ENCODE measurements around the gene RHEBL1.

The RHEBL1 gene

GRCh38 chr12:49092086-49092815 is 22.5 kb upstream of the RHEBL1 start (continued):
- TF ChIP-seq ZNF398 (tag by site-specific recombination; IDR thresholded peaks at IDR 0.05): peak; percentile 61
- TF ChIP-seq ZNF426 (tag by site-specific recombination; IDR thresholded peaks at IDR 0.05): no peak
- TF ChIP-seq GLIS2 (tag by site-specific recombination; IDR thresholded peaks at IDR 0.05): peak; percentile 33; the same call in 1 of the 2 replicates
- peak; percentile 56; the same call in 1 of the 2 replicates for TF ChIP-seq IKZF3 (tag by site-specific recombination; IDR thresholded peaks at IDR 0.05)
- no peak for TF ChIP-seq ZNF132 (tag by site-specific recombination; IDR thresholded peaks at IDR 0.05; ENCODE audit: borderline replicate concordance)
- TF ChIP-seq ZNF341 (tag by site-specific recombination; IDR thresholded peaks at IDR 0.05; ENCODE audit: low read depth): peak; percentile 84
- peak; percentile 45; the same call in 1 of the 2 replicates for TF ChIP-seq EGR2 (tag by site-specific recombination; IDR thresholded peaks at IDR 0.05; ENCODE audit: low read depth)
- peak; percentile 61 for TF ChIP-seq ZBTB8A (tag by site-specific recombination; IDR thresholded peaks at IDR 0.05)
- peak; percentile 63 for TF ChIP-seq CTCF (tag by site-specific recombination; IDR thresholded peaks at IDR 0.05)
- TF ChIP-seq ZBTB26 (tag by site-specific recombination; optimal IDR thresholded peaks at IDR 0.05): peak; percentile 22
- no peak for TF ChIP-seq ZNF785 (tag by site-specific recombination; IDR thresholded peaks at IDR 0.05)
- TF ChIP-seq PRDM1 (tag by site-specific recombination; IDR thresholded peaks at IDR 0.05): peak; percentile 62; the same call in 1 of the 2 replicates
- TF ChIP-seq, protein P1, sequence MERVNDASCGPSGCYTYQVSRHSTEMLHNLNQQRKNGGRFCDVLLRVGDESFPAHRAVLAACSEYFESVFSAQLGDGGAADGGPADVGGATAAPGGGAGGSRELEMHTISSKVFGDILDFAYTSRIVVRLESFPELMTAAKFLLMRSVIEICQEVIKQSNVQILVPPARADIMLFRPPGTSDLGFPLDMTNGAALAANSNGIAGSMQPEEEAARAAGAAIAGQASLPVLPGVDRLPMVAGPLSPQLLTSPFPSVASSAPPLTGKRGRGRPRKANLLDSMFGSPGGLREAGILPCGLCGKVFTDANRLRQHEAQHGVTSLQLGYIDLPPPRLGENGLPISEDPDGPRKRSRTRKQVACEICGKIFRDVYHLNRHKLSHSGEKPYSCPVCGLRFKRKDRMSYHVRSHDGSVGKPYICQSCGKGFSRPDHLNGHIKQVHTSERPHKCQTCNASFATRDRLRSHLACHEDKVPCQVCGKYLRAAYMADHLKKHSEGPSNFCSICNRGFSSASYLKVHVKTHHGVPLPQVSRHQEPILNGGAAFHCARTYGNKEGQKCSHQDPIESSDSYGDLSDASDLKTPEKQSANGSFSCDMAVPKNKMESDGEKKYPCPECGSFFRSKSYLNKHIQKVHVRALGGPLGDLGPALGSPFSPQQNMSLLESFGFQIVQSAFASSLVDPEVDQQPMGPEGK (tag by site-specific recombination; IDR thresholded peaks at IDR 0.05): peak; percentile 41; the same call in 1 of the 2 replicates
- TF ChIP-seq HOXD13 (CRISPR knock-in tag; IDR thresholded peaks at IDR 0.05; ENCODE audit: borderline replicate concordance): no peak
- no peak for TF ChIP-seq ZNF175 (tag by site-specific recombination; IDR thresholded peaks at IDR 0.05)
- no peak for TF ChIP-seq ZNF560 (tag by site-specific recombination; IDR thresholded peaks at IDR 0.05; ENCODE audit: borderline replicate concordance)
- no peak for TF ChIP-seq ZNF48 (tag by site-specific recombination; IDR thresholded peaks at IDR 0.05)
- no peak for TF ChIP-seq ZNF311 (tag by site-specific recombination; IDR thresholded peaks at IDR 0.05; ENCODE audit: borderline replicate concordance)
- TF ChIP-seq ZNF610 (tag by site-specific recombination; IDR thresholded peaks at IDR 0.05; ENCODE audit: borderline replicate concordance): no peak
- TF ChIP-seq ZFHX2 (tag by site-specific recombination; conservative IDR thresholded peaks at IDR 0.05): peak; percentile 63
- no peak for TF ChIP-seq YY1 (tag by site-specific recombination; IDR thresholded peaks at IDR 0.05)
- TF ChIP-seq ZNF114 (tag by site-specific recombination; IDR thresholded peaks at IDR 0.05): no peak
- peak; percentile 75 for TF ChIP-seq ZBTB17 (tag by site-specific recombination; IDR thresholded peaks at IDR 0.05)
- TF ChIP-seq OVOL3 (tag by site-specific recombination; IDR thresholded peaks at IDR 0.05): peak; percentile 74; the same call in 1 of the 2 replicates
- no peak for TF ChIP-seq REPIN1 (tag by site-specific recombination; IDR thresholded peaks at IDR 0.05; ENCODE audit: low read depth)
- no peak for TF ChIP-seq ZNF416 (tag by site-specific recombination; IDR thresholded peaks at IDR 0.05)
- TF ChIP-seq ZNF521 (tag by site-specific recombination; IDR thresholded peaks at IDR 0.05): no peak
- TF ChIP-seq SCRT2 (tag by site-specific recombination; IDR thresholded peaks at IDR 0.05): no peak
- TF ChIP-seq ZNF266 (tag by site-specific recombination; IDR thresholded peaks at IDR 0.05; ENCODE audit: low read depth): no peak
